Kidney (tissue), 14 donors: Measurements from ENCODE around the gene THPO. TPM values are rescaled to one million over a fixed set of nuclear protein-coding genes. Genes with fewer than 3 reads are reported as not detected.

Experiments used
- DNase-seq, 5 donors: peaks; one replicate each; pipeline ENCODE4 v3.0.0-alpha.2; 2013 to 2020
- FAIRE-seq: peaks from 2 replicates; lab custom pipeline; 2012; peaks lifted over from hg19 to GRCh38; lab: Jason Lieb, UNC
- H3K27ac ChIP-seq, 2 donors: one replicate each; pipeline ENCODE4 v1.7.0; 2013; ENCODE audit warnings: low read depth in 2 of 2, low read length in 2 of 2, inconsistent platforms in 1 of 2
- H3K27me3 ChIP-seq: one replicate; pipeline ENCODE4 v1.7.1; 2013; ENCODE audit warnings: low read length, inconsistent platforms; ENCODE audit not compliant: control insufficient read depth, insufficient read depth
- H3K36me3 ChIP-seq, 3 donors: one replicate each; pipeline versions ENCODE4 v1.7.0 to v1.7.1; 2013; ENCODE audit warnings: low read length in 3 of 3, control low read depth in 1 of 3, inconsistent platforms in 1 of 3; ENCODE audit not compliant: insufficient read depth in 3 of 3, control insufficient read depth in 2 of 3
- H3K4me1 ChIP-seq, 3 donors: one replicate each; pipeline versions ENCODE4 v1.7.0 to v1.7.1; 2013; ENCODE audit warnings: low read length in 3 of 3, inconsistent platforms in 1 of 3, low read depth in 1 of 3; ENCODE audit not compliant: control insufficient read depth in 2 of 3, insufficient read depth in 2 of 3
- H3K4me3 ChIP-seq, 3 donors: one replicate each; pipeline versions ENCODE4 v1.7.0 to v1.8.1; 2013; ENCODE audit warnings: low read length in 3 of 3, control low read depth in 1 of 3, inconsistent platforms in 1 of 3
- H3K9ac ChIP-seq, 3 donors: one replicate each; pipeline versions ENCODE4 v1.7.0 to v1.7.1; 2013; ENCODE audit warnings: low read length in 3 of 3, control low read depth in 1 of 3, inconsistent platforms in 1 of 3
- H3K9me3 ChIP-seq, 3 donors: one replicate each; pipeline versions ENCODE4 v1.7.0 to v1.7.1; 2013; ENCODE audit warnings: low read length in 3 of 3, control low read depth in 1 of 3, inconsistent platforms in 1 of 3; ENCODE audit not compliant: control insufficient read depth in 2 of 3, insufficient read depth in 1 of 3
- intact Hi-C: fragments of 100-400 bp; cut with DNase I; formaldehyde crosslinking; loops from one replicate; pipeline ENCODE4 v1.11.1; 2022
- polyA plus RNA-seq: library from polyadenylated mRNA; stranded (reverse); fragments of 350-450 nt; fragmentation: Illumina TruSeq; extraction: RNeasy Lipid Tissue Mini Kit (QIAGEN cat#74804); gene quantifications from one replicate; pipeline ENCODE4 v1.2.3, GENCODE V29; 2014; ENCODE audit warnings: low read depth, low replicate concordance; ENCODE audit not compliant: insufficient read depth
- total RNA-seq: library from RNA; stranded (reverse); fragmentation: NEBNext Ultra II Directional; extraction: Animal tissue kit (Norgen Biotek cat#: 25700); gene quantifications from one replicate; pipeline ENCODE4 v1.2.1, GENCODE V29; 2021
- TF ChIP-seq, protein P1 (sequence below): IDR thresholded peaks from 3 replicates; pipeline ENCODE4 v1.5.1; 2012; ENCODE audit warnings: mild to moderate bottlenecking, moderate library complexity, borderline replicate concordance; ENCODE audit not compliant: insufficient read depth; ENCODE audit errors: extremely low read depth
- donor health status: control.
- donor health status: control.
- donor health status: control.
- donor health status: control.
- donor health status: control.
- donor health status: DM: yes; HTN: yes; CAD: no.
- donor health status: Normal renal cell carcinoma (clear cell type).

The THPO gene
- total and polyA plus RNA-seq, 2 donors from 2014 or later = 0.85 to 5.7 TPM

GRCh38 chr3:184384856-184385422, 6.9 kb upstream of the THPO start:
- FAIRE-seq = no peak
- DNase-seq = no peak
- Histone ChIP-seq H3K9ac (no peak overlapping the region), H3K27ac (no peak overlapping the region), H3K36me3 (no peaks in the 10 kb centered on the region), H3K4me1 (peaks cover 0 to 4% (median 0%) of the 10 kb centered on the region in 3 donors), H3K4me3 (no peak overlapping the region), H3K27me3 (peaks cover 4% of the 10 kb centered on the region), H3K9me3 (no peaks in the 10 kb centered on the region)
- TF ChIP-seq, protein P1, sequence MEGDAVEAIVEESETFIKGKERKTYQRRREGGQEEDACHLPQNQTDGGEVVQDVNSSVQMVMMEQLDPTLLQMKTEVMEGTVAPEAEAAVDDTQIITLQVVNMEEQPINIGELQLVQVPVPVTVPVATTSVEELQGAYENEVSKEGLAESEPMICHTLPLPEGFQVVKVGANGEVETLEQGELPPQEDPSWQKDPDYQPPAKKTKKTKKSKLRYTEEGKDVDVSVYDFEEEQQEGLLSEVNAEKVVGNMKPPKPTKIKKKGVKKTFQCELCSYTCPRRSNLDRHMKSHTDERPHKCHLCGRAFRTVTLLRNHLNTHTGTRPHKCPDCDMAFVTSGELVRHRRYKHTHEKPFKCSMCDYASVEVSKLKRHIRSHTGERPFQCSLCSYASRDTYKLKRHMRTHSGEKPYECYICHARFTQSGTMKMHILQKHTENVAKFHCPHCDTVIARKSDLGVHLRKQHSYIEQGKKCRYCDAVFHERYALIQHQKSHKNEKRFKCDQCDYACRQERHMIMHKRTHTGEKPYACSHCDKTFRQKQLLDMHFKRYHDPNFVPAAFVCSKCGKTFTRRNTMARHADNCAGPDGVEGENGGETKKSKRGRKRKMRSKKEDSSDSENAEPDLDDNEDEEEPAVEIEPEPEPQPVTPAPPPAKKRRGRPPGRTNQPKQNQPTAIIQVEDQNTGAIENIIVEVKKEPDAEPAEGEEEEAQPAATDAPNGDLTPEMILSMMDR = no peak
- intact Hi-C loops = no loop called here

GRCh38 chr3:184384342-184384741, 6.3 kb upstream of the THPO start:
- intact Hi-C loops = no loop called here
- H3K4me1 ChIP-seq = peaks cover 0 to 5% (median 0%) of the 10 kb centered on the region in 3 donors
- no peaks in the 10 kb centered on the region for H3K9me3 ChIP-seq
- no peak for DNase-seq
- no peak overlapping the region for H3K9ac ChIP-seq
- no peak overlapping the region for H3K27ac ChIP-seq
- H3K4me3 ChIP-seq = no peak overlapping the region
- H3K36me3 ChIP-seq = no peaks in the 10 kb centered on the region
- H3K27me3 ChIP-seq = peaks cover 4% of the 10 kb centered on the region
- TF ChIP-seq, protein P1 = no peak
- no peak for FAIRE-seq

DNA sequence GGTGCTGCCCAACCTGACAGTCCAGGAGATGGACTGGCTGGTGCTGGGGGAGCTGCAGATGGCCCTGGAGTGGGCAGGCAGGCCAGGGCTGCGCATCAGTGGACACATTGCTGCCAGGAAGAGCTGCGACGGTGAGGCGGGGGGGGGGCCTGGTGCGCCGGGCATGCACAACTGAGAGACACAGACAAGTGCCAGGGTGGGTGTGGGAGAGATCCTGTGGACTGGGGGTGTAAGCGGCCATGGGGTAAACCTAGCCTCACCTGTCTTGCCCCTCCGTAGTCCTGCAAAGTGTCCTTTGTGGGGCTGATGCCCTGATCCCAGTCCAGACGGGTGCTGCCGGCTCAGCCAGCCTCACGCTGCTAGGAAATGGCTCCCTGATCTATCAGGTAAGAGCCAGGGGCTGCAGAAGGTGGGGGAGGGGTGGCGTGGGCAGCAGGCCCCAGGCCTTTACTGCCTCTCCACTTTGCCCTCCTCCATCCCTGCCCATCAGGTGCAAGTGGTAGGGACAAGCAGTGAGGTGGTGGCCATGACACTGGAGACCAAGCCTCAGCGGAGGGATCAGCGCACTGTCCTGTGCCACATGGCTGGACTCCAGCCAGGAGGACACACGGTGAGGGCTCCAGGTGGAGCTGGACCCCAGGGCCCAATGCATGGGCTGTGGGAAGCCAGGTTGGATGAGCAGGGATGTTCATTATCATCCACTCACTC, 5.2 kb upstream of the THPO start:
- DNase-seq (no peak), FAIRE-seq (no peak)
- Histone ChIP-seq H3K27ac (no peak overlapping the region), H3K9me3 (no peaks in the 10 kb centered on the region), H3K9ac (no peak overlapping the region), H3K36me3 (no peaks in the 10 kb centered on the region), H3K27me3 (peaks cover 4% of the 10 kb centered on the region), H3K4me1 (peaks cover 2 to 16% (median 4%) of the 10 kb centered on the region in 3 donors), H3K4me3 (no peak overlapping the region)
- TF ChIP-seq, protein P1 = no peak
- intact Hi-C loops = no loop called here
